Colonic mucosa (tissue), 4 donors: ENCODE results near the gene NQO2. TPM values are rescaled to one million over a fixed set of nuclear protein-coding genes. Genes with fewer than 3 reads are reported as not detected.

ENCODE experiments used
- DNase-seq: peaks from one replicate; pipeline ENCODE4 v3.0.0-alpha.2; 2020
- H3K27ac ChIP-seq: fragments of 200-600 bp; one replicate; pipeline ENCODE4 v1.8.0; 2021
- H3K27me3 ChIP-seq: fragments of 200-600 bp; one replicate; pipeline ENCODE4 v1.8.0; 2021
- H3K36me3 ChIP-seq: fragments of 200-600 bp; one replicate; pipeline ENCODE4 v1.8.0; 2021
- H3K4me1 ChIP-seq: fragments of 200-600 bp; one replicate; pipeline ENCODE4 v1.8.0; 2021; ENCODE audit warnings: mild to moderate bottlenecking
- H3K4me3 ChIP-seq: fragments of 200-600 bp; one replicate; pipeline ENCODE4 v1.8.0; 2021
- H3K9ac ChIP-seq, 2 donors: one replicate each; pipeline ENCODE4 v1.7.0; 2013; ENCODE audit warnings: control low read depth in 2 of 2, low read depth in 2 of 2, low read length in 2 of 2
- H3K9me3 ChIP-seq: fragments of 200-600 bp; one replicate; pipeline ENCODE4 v1.8.0; 2021
- intact Hi-C: fragments of 100-400 bp; cut with DNase I; formaldehyde crosslinking; loops from one replicate; pipeline ENCODE4 v1.14.1; 2022
- total RNA-seq, 2 donors: library from RNA; stranded (reverse); fragmentation: NEBNext Ultra II Directional in 1 of 2; extraction: Animal tissue kit (Norgen Biotek cat#: 25700) in 1 of 2; gene quantifications; one replicate each; pipeline ENCODE4 v1.2.1, GENCODE V29; 2021
- TF ChIP-seq, protein P1 (sequence below): fragments of 200-600 bp; IDR thresholded peaks from one replicate; pipeline ENCODE4 v1.8.0; 2022; ENCODE audit warnings: antibody characterized with exemption, mild to moderate bottlenecking
- donor health status: healthy.
- donor health status: DM: no; HTN: no; CAD: no.
- donor health status: DM: no; HTN: no; CAD: no.

NQO2 gene, protein sequence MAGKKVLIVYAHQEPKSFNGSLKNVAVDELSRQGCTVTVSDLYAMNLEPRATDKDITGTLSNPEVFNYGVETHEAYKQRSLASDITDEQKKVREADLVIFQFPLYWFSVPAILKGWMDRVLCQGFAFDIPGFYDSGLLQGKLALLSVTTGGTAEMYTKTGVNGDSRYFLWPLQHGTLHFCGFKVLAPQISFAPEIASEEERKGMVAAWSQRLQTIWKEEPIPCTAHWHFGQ
- total RNA-seq = 10 to 100 TPM; 14.1 to 19.0 TPM

DNA sequence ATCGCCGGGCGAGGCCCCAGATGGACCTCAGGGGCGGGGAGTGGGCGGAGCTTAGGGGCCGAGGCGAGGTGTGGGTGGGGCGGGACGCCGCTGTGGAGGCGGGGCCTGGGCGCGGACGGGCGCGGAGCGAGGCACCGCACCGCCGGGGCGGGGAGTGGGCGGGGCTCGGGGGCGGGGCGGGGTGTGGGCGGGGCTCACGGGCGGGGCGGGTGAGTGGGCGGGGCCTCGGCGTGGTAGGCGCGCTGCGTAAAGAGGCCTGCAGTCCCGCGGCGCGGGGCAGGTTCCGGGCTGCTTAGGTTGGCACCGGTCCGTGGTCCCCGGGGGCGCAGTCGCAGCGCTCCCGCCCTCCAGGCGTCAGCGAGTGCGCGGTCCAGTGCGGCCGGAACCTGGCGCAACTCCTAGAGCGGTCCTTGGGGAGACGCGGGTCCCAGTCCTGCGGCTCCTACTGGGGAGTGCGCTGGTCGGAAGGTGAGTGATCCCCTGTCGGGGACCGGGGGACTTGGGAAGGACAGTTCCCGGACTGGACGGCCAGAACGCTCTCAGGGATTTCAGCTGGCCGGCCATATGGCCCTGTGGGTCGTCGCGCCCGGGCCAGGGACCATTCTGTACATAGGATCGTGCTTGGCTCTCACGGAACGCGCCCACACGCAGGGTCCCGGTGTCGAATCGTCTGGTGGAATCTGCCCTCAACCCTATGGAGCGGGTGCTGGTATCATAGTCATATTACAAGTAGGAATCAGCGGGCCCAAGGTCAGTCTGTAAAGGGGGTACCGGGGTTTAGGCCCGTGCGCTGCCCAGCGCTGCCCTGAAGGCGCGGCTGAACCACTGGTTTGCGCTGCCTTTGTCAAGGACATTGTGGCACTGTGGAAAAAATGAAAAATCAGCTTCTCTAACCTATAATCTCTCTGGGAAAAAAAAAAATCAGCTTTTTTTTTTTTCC lies at the start of gene NQO2:
TSS of gene NQO2 (plus strand) at position 277 of the 940 bp plus-strand sequence. CDS start 6,659 bp downstream, outside the sequence.
- Histone ChIP-seq H3K9ac (peak within 1 kb of the TSS; percentile 81 to 91), H3K27me3 (no peaks in the 10 kb centered on the region), H3K4me1 (peaks cover 5% of the 10 kb centered on the region), H3K4me3 (peak within 1 kb of the TSS; percentile 86), H3K36me3 (no peaks in the 10 kb centered on the region), H3K9me3 (no peaks in the 10 kb centered on the region), H3K27ac (peak within 1 kb of the TSS; percentile 70)
- TF ChIP-seq, protein P1, sequence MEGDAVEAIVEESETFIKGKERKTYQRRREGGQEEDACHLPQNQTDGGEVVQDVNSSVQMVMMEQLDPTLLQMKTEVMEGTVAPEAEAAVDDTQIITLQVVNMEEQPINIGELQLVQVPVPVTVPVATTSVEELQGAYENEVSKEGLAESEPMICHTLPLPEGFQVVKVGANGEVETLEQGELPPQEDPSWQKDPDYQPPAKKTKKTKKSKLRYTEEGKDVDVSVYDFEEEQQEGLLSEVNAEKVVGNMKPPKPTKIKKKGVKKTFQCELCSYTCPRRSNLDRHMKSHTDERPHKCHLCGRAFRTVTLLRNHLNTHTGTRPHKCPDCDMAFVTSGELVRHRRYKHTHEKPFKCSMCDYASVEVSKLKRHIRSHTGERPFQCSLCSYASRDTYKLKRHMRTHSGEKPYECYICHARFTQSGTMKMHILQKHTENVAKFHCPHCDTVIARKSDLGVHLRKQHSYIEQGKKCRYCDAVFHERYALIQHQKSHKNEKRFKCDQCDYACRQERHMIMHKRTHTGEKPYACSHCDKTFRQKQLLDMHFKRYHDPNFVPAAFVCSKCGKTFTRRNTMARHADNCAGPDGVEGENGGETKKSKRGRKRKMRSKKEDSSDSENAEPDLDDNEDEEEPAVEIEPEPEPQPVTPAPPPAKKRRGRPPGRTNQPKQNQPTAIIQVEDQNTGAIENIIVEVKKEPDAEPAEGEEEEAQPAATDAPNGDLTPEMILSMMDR = no peak
- peak; percentile 98 for DNase-seq
- intact Hi-C loops = no loop called here

DNA sequence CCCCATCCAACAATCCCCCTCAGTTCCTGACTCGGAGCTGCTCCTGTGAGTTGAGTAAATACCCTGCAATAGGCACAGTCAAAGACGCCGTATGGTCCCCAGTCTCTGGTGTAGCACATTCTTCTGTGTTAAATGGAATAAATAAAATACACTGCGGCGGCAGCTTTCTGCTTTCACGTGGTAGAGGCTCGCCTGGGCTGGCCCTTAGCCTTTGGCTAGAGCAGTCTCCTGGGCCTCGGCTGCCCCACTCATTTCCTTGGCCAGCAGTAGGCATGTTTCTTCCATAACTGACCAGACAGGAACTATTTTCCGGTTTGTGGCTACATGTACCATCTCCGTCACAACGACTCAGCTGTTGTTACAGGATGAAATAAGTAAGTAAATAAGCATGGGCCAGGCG lies 49.0 kb upstream of the NQO2 start:
- Histone ChIP-seq H3K36me3 (no peaks in the 10 kb centered on the region), H3K9ac (no peak overlapping the region), H3K4me1 (peaks cover 9% of the 10 kb centered on the region), H3K4me3 (no peak overlapping the region), H3K27ac (no peak overlapping the region), H3K9me3 (no peaks in the 10 kb centered on the region), H3K27me3 (no peaks in the 10 kb centered on the region)
- intact Hi-C loops = no loop called here
- TF ChIP-seq, protein P1 = no peak
- DNase-seq = no peak

DNA sequence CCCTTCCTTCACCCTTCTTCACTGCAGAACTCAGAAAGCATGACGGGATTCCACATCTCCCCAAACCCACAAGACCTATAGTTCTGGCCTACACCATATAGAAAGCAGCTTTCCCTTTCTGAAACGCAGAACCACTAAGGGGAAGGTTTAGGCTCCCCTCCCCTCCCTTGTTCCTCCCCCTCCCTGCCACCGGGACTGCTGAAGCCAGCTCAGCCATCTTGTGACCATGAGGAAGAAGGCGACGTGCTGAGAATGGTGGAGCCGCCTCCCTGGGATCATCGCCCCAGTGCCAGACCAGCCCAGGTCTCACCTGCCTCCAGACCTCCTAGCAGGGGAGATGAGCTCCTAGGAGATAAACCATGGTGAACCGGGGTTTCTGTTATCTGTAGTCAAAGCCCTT lies 48.0 kb upstream of the NQO2 start:
- intact Hi-C loops = loop anchor here (2.0 kb wide), 1 partner anchor 37 kb away; no protein-coding TSS in a partner anchor
- no peak overlapping the region for H3K9ac ChIP-seq
- TF ChIP-seq, protein P1 = no peak
- no peaks in the 10 kb centered on the region for H3K27me3 ChIP-seq
- no peak overlapping the region for H3K4me3 ChIP-seq
- no peaks in the 10 kb centered on the region for H3K36me3 ChIP-seq
- peak; percentile 44 for DNase-seq
- H3K9me3 ChIP-seq = no peaks in the 10 kb centered on the region
- H3K4me1 ChIP-seq = peaks cover 9% of the 10 kb centered on the region
- H3K27ac ChIP-seq = peak overlapping the region; percentile 51

DNA sequence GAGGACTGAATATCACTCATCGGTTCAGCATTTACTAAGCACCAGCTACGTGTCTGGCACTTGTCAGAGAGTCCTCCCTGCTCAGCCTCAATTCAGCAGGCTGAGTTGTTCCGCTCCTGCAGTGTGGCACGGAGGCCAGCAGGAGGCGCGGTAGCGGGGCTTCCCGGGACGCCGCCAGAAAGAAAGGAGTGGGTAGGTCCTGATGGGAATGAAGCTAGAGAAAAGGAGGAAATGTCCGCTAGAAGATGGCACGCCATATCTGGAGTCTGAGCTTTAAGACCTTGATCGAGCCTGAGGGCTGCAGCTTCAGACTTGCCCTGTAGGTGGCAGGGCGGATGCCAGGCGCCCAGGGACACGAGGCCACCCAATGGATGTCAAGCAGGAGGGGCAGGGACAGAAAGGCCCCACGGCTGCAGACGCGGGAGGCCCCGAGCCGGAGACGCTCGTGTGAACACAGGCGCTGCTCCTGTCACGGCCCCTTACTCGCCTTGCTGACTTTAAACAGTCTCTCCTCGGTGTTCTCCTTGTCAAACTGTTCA lies 47.1 kb upstream of the NQO2 start:
- no peaks in the 10 kb centered on the region for H3K27me3 ChIP-seq
- peaks cover 9% of the 10 kb centered on the region for H3K4me1 ChIP-seq
- no peaks in the 10 kb centered on the region for H3K36me3 ChIP-seq
- TF ChIP-seq, protein P1 = peak; percentile 96
- DNase-seq = peak; percentile 89
- H3K4me3 ChIP-seq = no peak overlapping the region
- peak overlapping the region; percentile 51 for H3K27ac ChIP-seq
- H3K9ac ChIP-seq = no peak overlapping the region
- H3K9me3 ChIP-seq = no peaks in the 10 kb centered on the region
- intact Hi-C loops = loop anchor here (2.0 kb wide), 1 partner anchor 36 kb away; no protein-coding TSS in a partner anchor

DNA sequence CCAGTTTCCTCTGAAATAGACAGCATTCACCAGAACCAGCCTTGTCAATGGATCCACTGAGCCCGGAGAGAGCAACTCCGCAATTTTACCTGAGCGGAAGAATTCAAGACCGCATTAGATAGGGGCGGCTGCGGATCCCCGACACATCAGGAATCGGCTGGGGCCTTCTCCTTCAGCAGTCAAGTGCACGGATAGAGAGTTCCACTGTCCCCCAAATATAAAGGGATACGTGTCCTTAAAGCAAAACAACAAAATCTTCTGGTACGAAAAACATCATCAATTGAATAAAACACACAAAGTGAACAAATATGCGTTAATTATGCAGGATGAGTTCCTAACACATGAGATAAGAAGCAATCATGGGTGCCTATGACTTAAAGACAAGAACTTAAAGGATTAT lies 46.6 kb upstream of the NQO2 start:
- Histone ChIP-seq H3K36me3 (no peaks in the 10 kb centered on the region), H3K4me3 (no peak overlapping the region), H3K9ac (no peak overlapping the region), H3K4me1 (peaks cover 9% of the 10 kb centered on the region), H3K9me3 (no peaks in the 10 kb centered on the region), H3K27ac (peak overlapping the region; percentile 51), H3K27me3 (no peaks in the 10 kb centered on the region)
- TF ChIP-seq, protein P1 = no peak
- no peak for DNase-seq
- intact Hi-C loops = loop anchor here (2.0 kb wide), 1 partner anchor 36 kb away; no protein-coding TSS in a partner anchor
